Measurements from ENCODE around the gene NCAPG. TPM values are rescaled to one million over a fixed set of nuclear protein-coding genes. Genes with fewer than 3 reads are reported as not detected.

The NCAPG gene
- total and polyA plus RNA-seq, 9 of the 15 experiments (the other 6 are each of a cell fraction or from before 2014, with no cell fraction given), result 25.6 to 102 (median 65.3) TPM

- BruUV-seq (replicated peaks), result no TSS peak
- ChIA-PET CTCF (ENCODE audit: low intra/inter-chr PET ratio) (no interaction called here), POLR2A (interaction anchor here (0.8 kb wide), 1 partner anchor 21 kb away, joined by 3 read pairs; no protein-coding TSS in a partner anchor)
- Histone ChIP-seq H2AFZ (ENCODE audit: low read depth, low read length) (no peak overlapping the region), H4K20me1 (replicated peaks; ENCODE audit: control insufficient read depth, insufficient read depth, low read length) (no peaks in the 10 kb centered on the region), H3K4me3 (no peak overlapping the region), H3K9ac (ENCODE audit: insufficient read depth in 1 of 2, low read depth in 2 of 2, low read length in 2 of 2) (no peak overlapping the region), H3K27ac (ENCODE audit: extremely low read depth, low read depth, low read length) (no peak overlapping the region), H3K4me1 (replicated peaks in 1 of 2; ENCODE audit: control insufficient read depth in 2 of 2, insufficient read depth in 2 of 2, low read length in 2 of 2) (peaks cover 0 to 12% of the 10 kb centered on the region in 2 experiments; a peak in 1 of 5 replicates), H3K36me3 (ENCODE audit: control insufficient read depth, insufficient read depth, low read length) (no peaks in the 10 kb centered on the region), H3K9me3 (replicated peaks; ENCODE audit: control insufficient read depth, insufficient read depth, low read depth, low read length) (no peaks in the 10 kb centered on the region), H3K9me1 (ENCODE audit: control insufficient read depth, insufficient read depth, low read length) (no peaks in the 10 kb centered on the region), H3K79me2 (ENCODE audit: control insufficient read depth, insufficient read depth, low read length) (no peaks in the 10 kb centered on the region), H3K27me3 (ENCODE audit: control insufficient read depth in 2 of 2, insufficient read depth in 2 of 2, low read length in 2 of 2) (peaks cover 13 to 37% of the 10 kb centered on the region in 2 experiments; a peak in 4 of 5 replicates), H3K4me2 (ENCODE audit: insufficient read depth, low read length) (no peak overlapping the region)
- in situ Hi-C loops (cut with MboI), result no loop called here
- FAIRE-seq, result no peak
- no peak for DNase-seq (ENCODE audit: extremely low read depth in 1 of 4, low spot score in 3 of 4)
- intact Hi-C loops (cut with micrococcal nuclease), result no loop called here
- no peak for ATAC-seq
- 3% methylated on average over 3 of the region's 3 CpGs for WGBS (ENCODE audit: insufficient coverage, low coverage, missing lambda C conversion rate)
- TF ChIP-seq NR2C1 (IDR thresholded peaks at IDR 0.05), result no peak
- TF ChIP-seq NR2C1 (tag; IDR thresholded peaks at IDR 0.05), result no peak
- no peak for TF ChIP-seq U2AF1 (optimal IDR thresholded peaks at IDR 0.05; ENCODE audit: low read depth, low read length)
- no peak for TF ChIP-seq ZNF445 (CRISPR knock-in tag; IDR thresholded peaks at IDR 0.05; ENCODE audit: low read depth)
- TF ChIP-seq ZNF124 (CRISPR knock-in tag; IDR thresholded peaks at IDR 0.05), result no peak
- TF ChIP-seq CBFA2T2 (conservative IDR thresholded peaks at IDR 0.05), result no peak
- TF ChIP-seq E2F5 (CRISPR knock-in tag; IDR thresholded peaks at IDR 0.05), result no peak
- TF ChIP-seq ZC3H8 (IDR thresholded peaks at IDR 0.05), result no peak
- TF ChIP-seq ZNF174 (CRISPR knock-in tag; IDR thresholded peaks at IDR 0.05), result no peak
- no peak for TF ChIP-seq ARID3B (CRISPR knock-in tag; IDR thresholded peaks at IDR 0.05; ENCODE audit: borderline replicate concordance)
- no peak for TF ChIP-seq ZBTB40 (IDR thresholded peaks at IDR 0.05)
- TF ChIP-seq ZBTB40 (CRISPR knock-in tag; IDR thresholded peaks at IDR 0.05), result no peak
- TF ChIP-seq ZNF311 (CRISPR knock-in tag; IDR thresholded peaks at IDR 0.05), result no peak
- TF ChIP-seq KAT2B (IDR thresholded peaks at IDR 0.05; ENCODE audit: low read depth, low read length), result no peak
These were observed 32.3 kb upstream of the NCAPG start for GRCh38 chr4:17778431-17778830.

Measured in K562 (cell line).